Right lobe of liver (tissue), 6 donors: ENCODE data around the gene SEC14L5. TPM values are rescaled to one million over a fixed set of nuclear protein-coding genes. Genes with fewer than 3 reads are reported as not detected.
A peak's percentile ranks its signal among the peaks of the same experiment; 100 is the strongest.

Experiments used
- ATAC-seq, 4 donors: fragments of 200-7000 bp; cut with Tn5 transposase; one replicate each; pipeline ENCODE4 v1.9.1; 2020; ENCODE audit warnings: mild to moderate bottlenecking in 4 of 4, moderate library complexity in 4 of 4
- DNase-seq, 3 donors: peaks; one replicate each; pipeline ENCODE4 v3.0.0-alpha.2; 2020
- H3K27ac ChIP-seq, 3 donors: fragments of 200-600 bp; one replicate each; pipeline ENCODE4 v1.8.0; 2022
- H3K27me3 ChIP-seq, 2 donors: fragments of 200-600 bp; one replicate each; pipeline ENCODE4 v1.8.0; 2022
- H3K36me3 ChIP-seq, 4 donors: fragments of 200-600 bp; sonication (generic) in 1 of 4; one replicate each; pipeline versions ENCODE4 v1.5.1 to v1.8.0; 2017 to 2022; ENCODE audit warnings: control low read depth in 1 of 4
- H3K4me1 ChIP-seq, 4 donors: fragments of 200-600 bp; sonication (generic) in 1 of 4; one replicate each; pipeline versions ENCODE4 v1.5.1 to v1.8.0; 2017 to 2022; ENCODE audit warnings: control low read depth in 1 of 4
- H3K4me3 ChIP-seq, 3 donors: fragments of 200-600 bp; one replicate each; pipeline ENCODE4 v1.8.0; 2022
- H3K9me3 ChIP-seq, 4 donors: fragments of 200-600 bp; sonication (generic) in 1 of 4; one replicate each; pipeline versions ENCODE4 v1.5.1 to v1.8.0; 2017 to 2022; ENCODE audit warnings: control low read depth in 1 of 4
- POLR2A ChIP-seq: fragments of 450-650 bp; IDR thresholded peaks from one replicate; pipeline ENCODE4 v1.6.1; 2017; ENCODE audit warnings: antibody characterized with exemption, mild to moderate bottlenecking
- WGBS: methylation state at CpG from one replicate; pipeline ENCODE4 v1.1.6; 2018; ENCODE audit warnings: low coverage, low lambda C conversion rate; ENCODE audit not compliant: insufficient coverage; ENCODE audit errors: missing lambda C conversion rate; 5-methylcytosine and 5-hydroxymethylcytosine counted together
- intact Hi-C, 2 donors: fragments of 100-400 bp; cut with DNase I; formaldehyde crosslinking; loops; one replicate each; pipeline versions ENCODE4 v1.11.2 to v1.14.1; 2022
- long read RNA-seq: library from polyadenylated mRNA; unstranded; transcript quantifications from one replicate; pipeline ENCODE4 v2.0.0, GENCODE V29; 2019
- total RNA-seq, 6 experiments: library from RNA; depleted of rRNA in 2 of 6; stranded (reverse); fragments of >200 nt in 2 of 6; fragmentation: NEBNext Ultra II Directional in 3 of 6; extraction: Animal tissue kit (Norgen Biotek cat#: 25700) in 3 of 6; gene quantifications; one replicate each; pipeline versions ENCODE4 v1.1.0 to v1.2.4, GENCODE V29; 2016 to 2023
- TF ChIP-seq, protein P1 (sequence below), 4 donors: fragments of 200-600 bp in 3 of 4; fragments of 450-650 bp in 1 of 4; IDR thresholded peaks; one replicate each; pipeline versions ENCODE4 v1.5.1 to v1.8.0; 2016 to 2022; ENCODE audit warnings: antibody characterized with exemption in 4 of 4, mild to moderate bottlenecking in 2 of 4
- donor health status: DM: no; HTN: yes; CAD: no.
- donor health status: DM: no; HTN: no; CAD: no.
- donor health status: DM: no; HTN: no; CAD: no.
- donor health status: DM: no; HTN: yes; CAD: no.
- donor health status: DM: no; HTN: yes; CAD: no.

The SEC14L5 gene
- 1 to 10 TPM in 1 of 6 experiments, under 1 TPM in 4, not detected in 1; 0.09 to 1.1 (median 0.60) TPM for total RNA-seq
- long read RNA-seq: 0 reads

GRCh38 chr16:4957720-4958509, at the start of gene SEC14L5:
SEC14L5 (plus strand) TSS chr16:4958330; CDS start chr16:4959324, 994 bp downstream.
- Histone ChIP-seq H3K4me3 (peak within 1 kb of the TSS; percentile 22 to 59 (median 46)), H3K27me3 (no peaks in the 10 kb centered on the region), H3K27ac (peak within 1 kb of the TSS in 2 of 3 donors; percentile 45 to 72), H3K36me3 (no peaks in the 10 kb centered on the region), H3K9me3 (no peaks in the 10 kb centered on the region), H3K4me1 (peaks cover 0 to 18% (median 4%) of the 10 kb centered on the region in 4 donors)
- ATAC-seq: peak; percentile 90 to 95 (median 94)
- WGBS: 2% methylated on average over 25 of the region's 56 CpGs
- intact Hi-C loops: loop anchor here in 1 of 2 donors (10.0 kb wide), 1 partner anchor 223 kb away; the partner anchor contains the start of genes ANKS3 and DNAAF8
- TF ChIP-seq POLR2A: peak; percentile 69
- TF ChIP-seq, protein P1, sequence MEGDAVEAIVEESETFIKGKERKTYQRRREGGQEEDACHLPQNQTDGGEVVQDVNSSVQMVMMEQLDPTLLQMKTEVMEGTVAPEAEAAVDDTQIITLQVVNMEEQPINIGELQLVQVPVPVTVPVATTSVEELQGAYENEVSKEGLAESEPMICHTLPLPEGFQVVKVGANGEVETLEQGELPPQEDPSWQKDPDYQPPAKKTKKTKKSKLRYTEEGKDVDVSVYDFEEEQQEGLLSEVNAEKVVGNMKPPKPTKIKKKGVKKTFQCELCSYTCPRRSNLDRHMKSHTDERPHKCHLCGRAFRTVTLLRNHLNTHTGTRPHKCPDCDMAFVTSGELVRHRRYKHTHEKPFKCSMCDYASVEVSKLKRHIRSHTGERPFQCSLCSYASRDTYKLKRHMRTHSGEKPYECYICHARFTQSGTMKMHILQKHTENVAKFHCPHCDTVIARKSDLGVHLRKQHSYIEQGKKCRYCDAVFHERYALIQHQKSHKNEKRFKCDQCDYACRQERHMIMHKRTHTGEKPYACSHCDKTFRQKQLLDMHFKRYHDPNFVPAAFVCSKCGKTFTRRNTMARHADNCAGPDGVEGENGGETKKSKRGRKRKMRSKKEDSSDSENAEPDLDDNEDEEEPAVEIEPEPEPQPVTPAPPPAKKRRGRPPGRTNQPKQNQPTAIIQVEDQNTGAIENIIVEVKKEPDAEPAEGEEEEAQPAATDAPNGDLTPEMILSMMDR (IDR thresholded peaks at IDR 0.05): peak in 1 of 4 donors; percentile 5
- peak; percentile 98 to 100 (median 100) for DNase-seq

GRCh38 chr16:4908854-4909401, 49.2 kb upstream of the SEC14L5 start:
- TF ChIP-seq POLR2A: no peak
- TF ChIP-seq, protein P1 (IDR thresholded peaks at IDR 0.05): no peak
- Histone ChIP-seq H3K36me3 (no peaks in the 10 kb centered on the region), H3K27me3 (no peaks in the 10 kb centered on the region), H3K27ac (no peak overlapping the region), H3K9me3 (no peaks in the 10 kb centered on the region), H3K4me1 (peaks cover 0 to 48% (median 20%) of the 10 kb centered on the region in 4 donors), H3K4me3 (no peak overlapping the region)
- ATAC-seq: peak in 1 of 4 donors; percentile 3
- intact Hi-C loops: no loop called here
- no peak for DNase-seq
- 82% methylated on average over 1 of the region's 5 CpGs for WGBS

DNA sequence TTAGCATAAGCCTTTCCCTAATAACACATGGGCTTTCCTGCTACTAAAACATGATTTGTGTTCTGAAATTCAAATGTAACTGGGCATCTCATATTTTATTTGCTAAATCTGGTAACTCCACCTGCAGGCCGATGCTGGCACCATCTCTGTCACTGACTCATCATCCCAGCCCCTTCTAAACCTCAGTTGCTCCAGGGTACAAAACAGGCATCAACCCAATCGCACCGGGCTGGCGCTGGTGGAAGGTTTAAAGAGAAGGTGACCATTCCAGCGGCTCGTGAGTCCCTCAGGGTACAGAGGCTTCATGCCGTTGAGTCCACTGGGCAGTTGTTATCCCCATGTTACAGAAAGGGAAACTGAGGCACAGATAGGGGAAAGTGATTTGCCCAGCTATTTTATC, 48.3 kb upstream of the SEC14L5 start:
- no peak for DNase-seq
- TF ChIP-seq POLR2A: no peak
- TF ChIP-seq, protein P1 (IDR thresholded peaks at IDR 0.05): no peak
- ATAC-seq: no peak
- H3K9me3 ChIP-seq: no peaks in the 10 kb centered on the region
- WGBS: 91% methylated on average over 7 of the region's 7 CpGs
- peaks cover 0 to 49% (median 20%) of the 10 kb centered on the region in 4 donors for H3K4me1 ChIP-seq
- H3K4me3 ChIP-seq: no peak overlapping the region
- intact Hi-C loops: no loop called here
- H3K27me3 ChIP-seq: no peaks in the 10 kb centered on the region
- H3K36me3 ChIP-seq: no peaks in the 10 kb centered on the region
- no peak overlapping the region for H3K27ac ChIP-seq

DNA sequence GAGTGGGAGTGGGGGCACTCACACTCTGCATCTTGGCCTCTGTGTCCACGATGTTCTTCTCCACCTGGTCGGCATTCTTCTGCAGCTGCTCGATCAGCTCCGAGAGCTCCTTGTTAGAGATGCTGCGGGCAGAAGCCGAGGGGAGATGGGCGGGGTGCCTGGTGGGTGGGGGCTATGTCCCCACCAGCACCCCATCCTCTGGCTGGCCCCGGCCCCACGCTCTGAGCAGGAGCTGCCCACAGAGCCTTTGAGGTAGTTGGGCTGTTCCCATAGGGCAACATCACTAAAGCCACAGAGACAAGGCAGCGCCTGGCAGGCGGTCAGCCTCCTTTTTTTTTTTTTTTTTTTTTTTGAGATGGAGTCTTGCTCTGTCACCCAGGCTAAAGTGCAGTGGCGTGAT, 47.3 kb upstream of the SEC14L5 start:
- H3K4me1 ChIP-seq: peaks cover 0 to 51% (median 19%) of the 10 kb centered on the region in 4 donors
- intact Hi-C loops: no loop called here
- DNase-seq (no peak), ATAC-seq (no peak)
- TF ChIP-seq, protein P1 (IDR thresholded peaks at IDR 0.05): no peak
- no peak for TF ChIP-seq POLR2A
- H3K9me3 ChIP-seq: no peaks in the 10 kb centered on the region
- no peaks in the 10 kb centered on the region for H3K36me3 ChIP-seq
- H3K4me3 ChIP-seq: no peak overlapping the region
- no peak overlapping the region for H3K27ac ChIP-seq
- H3K27me3 ChIP-seq: no peaks in the 10 kb centered on the region
- WGBS: 90% methylated on average over 2 of the region's 12 CpGs
